GM19328 (cell line): ENCODE results near the gene REEP3.
"Not testable (repeated sequence)": the region's sequence is repeated elsewhere in the genome, so short reads cannot be mapped to it uniquely, and the experiment has no call there.

ENCODE experiments used
- ATAC-seq: cut with Tn5 transposase; IDR thresholded peaks from one replicate; pipeline ENCODE4 v1.9.1; 2021; ENCODE audit warnings: mild to moderate bottlenecking, moderate library complexity; ENCODE audit not compliant: unreplicated experiment

REEP3 gene

DNA sequence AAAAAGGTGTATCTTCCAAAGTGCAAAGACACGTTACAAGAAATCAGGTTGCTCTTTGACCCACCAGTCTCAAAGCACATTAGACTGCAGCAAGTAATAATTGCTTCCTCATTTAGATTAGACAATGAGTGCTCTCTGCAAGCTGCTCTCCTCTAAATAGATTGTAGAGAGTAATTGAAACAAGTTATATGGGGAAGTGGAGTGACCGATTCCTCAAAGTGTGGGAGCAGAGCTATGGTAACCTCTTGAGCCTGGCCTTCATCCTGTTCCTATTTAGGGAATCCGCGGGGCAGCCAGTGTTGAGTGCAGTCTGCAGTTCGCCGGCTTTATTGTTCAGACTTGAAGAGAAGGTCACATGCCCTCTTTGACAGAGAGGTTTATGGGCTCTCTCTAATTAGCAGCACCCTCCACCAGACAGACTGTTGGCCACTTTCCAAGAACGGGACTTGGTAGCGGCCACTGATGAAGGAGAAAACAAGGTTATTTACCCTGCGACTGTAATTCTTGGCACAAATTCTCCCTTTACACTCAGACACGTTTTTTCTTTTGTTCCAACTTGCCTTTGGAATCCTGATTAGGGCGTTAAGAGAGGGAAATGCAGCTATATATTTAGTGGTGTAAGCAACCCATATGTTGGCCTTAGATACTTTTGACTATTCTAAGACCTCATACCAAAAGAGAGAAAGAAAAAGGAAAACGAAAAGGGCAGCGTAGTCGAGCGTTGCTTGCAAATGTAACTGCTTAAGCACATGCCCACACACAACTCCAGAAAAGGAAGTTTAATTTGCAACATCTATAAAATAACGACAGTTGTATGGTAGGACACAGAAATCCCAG lies 107.5 kb downstream of the REEP3 start:
- ATAC-seq: peak; percentile 32

DNA sequence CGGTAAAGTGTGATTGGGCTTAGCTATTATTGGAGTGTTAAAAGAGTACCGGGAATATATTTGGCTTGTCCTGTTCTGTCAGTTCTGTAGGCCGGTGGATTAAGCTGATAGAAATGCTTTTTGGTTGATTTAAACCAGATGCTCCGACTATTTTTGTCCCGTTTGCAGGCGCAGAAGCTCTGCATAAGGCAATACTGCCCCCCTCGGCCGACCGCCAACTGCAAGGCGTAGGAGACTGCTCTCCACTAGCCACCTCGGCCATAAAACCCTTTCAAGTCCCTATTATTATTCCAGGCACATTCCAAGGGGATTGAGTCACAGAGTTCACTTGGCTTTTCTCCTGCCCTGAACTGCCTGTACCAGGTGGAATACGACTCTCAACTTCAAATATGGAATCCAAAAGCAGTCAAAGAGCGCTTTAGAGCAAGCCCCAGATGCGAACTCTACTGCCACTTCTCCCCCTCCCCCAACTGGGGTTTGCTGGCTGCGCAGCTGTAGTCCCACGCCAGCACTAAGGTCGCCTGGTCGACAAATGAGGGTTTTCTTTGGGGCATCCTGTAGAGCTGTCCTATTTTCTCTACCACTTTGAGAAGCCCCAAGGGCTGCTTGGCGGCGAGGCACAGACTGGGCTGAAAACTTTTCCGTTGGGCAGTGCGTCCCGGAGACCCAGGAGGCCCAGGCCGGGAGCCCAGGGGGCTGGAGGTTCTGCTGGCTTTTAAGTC lies 108.3 kb downstream of the REEP3 start:
- ATAC-seq: peak; percentile 38

DNA sequence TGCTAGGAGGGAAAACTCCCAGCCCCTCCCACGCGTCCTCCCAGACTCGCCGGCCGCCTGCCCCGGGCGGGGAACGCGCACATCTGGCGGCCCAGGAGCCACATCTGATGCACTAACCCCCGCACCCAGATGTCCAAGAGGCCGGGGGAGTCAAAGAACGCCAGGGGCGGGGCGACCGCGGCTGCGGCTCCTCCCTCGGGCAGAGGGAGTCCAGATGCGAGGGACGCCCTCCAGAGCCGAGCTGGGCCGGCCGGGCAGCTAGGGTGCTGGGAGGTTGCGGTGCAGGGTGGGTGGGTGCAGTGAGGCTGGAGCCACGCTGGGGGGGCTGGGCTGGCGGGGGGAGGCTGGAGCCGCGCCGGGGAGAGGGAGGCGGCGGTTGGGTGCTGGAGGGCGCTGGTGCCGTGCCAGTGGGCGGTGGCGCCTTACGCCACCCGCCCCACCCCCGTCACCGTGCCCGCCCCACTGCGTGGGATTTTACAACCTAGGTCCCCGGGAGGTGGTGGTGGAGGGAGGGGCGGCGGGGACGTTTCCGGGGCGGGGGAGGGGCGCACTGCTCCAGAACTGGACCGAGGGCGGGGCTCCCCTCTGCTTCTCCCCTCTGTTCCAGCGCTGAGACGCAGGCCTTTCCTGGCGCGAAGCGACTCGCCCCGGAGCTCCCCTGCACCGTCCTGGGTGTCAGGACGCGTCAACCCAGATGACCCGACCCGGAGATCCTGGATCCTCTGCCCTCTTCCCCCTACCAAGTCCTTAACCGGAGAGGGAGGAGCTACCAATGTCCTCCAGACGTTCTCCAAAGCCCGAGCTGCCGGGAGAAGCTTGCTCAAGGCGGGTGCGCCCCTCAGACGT lies 109.1 kb downstream of the REEP3 start:
- ATAC-seq: peak; percentile 56

DNA sequence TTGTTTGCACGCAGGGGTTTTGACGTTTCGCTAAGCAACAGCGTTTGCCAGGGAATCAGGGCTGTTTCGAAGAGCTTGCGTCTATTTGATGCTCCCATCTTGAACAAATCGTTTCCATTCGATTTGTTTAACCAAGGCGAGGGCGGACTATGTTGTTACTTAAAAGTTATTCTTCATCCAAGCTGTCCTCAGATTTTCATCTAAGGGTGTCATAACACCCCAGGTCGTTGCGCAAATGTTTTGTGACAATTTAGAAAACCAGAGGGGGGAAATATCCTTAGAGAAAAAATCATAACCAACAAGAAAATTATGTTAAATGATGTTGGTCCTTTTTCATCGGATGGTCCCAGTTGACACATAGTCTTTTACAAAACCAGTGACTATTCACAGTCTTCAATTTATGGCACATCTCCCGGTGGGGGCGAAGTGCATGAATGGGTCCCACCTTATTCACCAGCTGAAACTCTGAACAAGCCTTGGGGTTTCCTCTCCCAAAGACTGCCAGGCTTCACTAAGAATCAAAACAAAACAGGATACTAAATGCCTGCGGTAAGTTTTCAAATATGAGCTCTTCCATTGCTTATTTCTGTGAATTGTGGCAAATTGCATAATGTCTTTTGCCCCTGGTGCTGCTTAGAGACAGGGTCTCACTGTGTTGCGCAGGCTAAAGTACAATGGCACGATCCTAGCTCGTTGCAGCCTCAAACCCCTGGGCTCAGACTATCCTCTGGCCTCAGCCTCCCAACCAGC lies 109.9 kb downstream of the REEP3 start:
- no peak for ATAC-seq

DNA sequence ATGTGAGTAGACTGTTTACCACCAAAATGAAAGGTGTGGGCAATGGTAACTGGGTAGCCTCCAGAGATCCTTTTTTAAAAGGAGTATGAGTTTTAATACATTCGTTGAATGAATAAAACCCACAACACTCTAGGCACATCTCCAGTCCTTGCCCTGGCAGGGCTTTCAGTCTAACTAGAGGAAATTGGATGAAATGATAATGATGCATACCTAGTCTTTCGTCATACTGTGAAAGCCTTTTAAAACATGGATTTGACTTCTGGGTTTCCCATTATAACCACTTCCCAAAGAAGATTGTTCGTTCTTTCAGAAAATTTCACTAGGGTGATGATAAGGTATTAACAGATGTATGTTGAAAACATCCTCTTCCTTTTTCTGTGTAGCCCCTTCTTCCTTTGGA lies 110.8 kb downstream of the REEP3 start:
- ATAC-seq: no peak

DNA sequence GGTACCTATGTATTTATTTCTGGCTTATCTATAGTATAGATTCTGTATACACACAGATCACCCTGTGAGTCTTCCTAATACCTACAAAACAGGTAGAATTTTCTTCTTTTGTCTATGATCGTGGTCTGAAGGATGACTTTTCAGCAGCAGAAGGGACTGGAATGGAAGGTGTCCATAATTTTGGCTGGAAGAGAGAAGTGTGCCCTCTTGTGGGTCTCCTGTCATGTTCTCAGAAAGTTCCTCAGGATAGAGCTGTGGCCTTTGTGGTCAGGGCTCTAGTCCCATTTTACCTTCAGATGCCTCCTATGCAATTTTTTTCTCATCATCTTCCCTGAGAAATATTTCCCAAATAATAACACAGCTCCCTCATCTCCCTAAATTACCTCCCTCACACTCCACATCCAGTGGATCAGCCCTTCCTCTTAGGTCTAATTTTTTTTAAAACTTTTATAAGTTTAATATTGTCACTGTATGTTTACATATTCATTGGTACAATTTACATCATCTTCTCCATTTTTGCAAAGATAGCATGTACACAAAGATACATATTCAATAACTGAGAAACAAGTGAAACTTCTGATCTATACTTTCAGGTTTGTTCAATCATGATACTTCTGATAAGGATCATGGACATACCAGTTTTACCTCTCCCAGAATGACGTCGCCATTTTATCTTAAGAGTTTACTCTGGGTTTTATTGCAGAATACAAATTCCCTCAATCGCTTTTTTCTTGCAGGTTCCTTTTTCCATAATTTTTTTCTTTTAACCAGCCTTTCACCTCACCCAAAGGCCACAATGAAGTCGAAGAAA lies 112.7 kb downstream of the REEP3 start:
- no peak for ATAC-seq

DNA sequence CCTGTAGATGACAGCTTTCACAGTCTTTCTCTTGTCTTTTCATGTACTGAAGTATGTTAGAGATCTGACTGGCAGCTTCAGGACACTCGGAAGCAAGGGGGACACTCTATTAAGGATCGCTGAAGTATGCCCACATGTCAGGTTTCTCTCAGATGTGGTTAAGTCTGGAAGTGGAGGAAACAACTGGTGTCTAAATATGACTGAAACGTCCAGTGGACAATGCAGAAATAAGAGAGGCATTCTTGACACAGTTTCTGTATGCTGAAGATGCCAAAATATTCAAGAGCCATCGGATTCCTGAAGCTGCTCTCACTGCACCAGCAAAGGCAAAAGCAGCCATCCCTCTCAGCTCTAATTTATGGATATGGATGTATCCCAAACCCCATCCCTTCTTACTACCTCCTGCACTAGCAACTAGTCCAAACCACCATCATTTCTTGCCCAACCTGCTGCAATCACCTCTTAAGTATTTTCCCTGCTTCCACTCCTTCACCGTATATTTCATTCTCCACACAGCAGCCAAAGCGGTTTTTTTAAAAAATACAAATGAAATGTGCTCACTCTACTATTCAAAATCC lies 113.4 kb downstream of the REEP3 start:
- ATAC-seq: no peak

DNA sequence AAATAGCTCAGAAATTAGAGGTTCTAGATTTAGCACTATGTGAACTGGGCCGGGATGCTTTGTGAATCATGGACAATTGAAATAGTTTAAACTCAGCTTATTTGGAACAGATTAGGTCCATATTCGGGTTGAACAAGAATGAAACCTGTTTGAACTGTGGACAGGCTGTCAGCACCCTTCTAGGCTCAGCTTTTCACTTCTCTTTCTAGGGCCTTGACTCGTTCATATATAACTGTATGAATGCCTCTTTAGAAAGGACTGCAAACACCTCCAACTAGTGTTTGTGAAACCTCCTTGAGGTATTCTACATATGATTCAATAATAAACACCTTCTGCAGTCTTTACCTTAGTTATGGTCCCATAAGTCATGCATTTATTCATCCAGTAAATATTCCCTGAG lies 115.6 kb downstream of the REEP3 start:
- no peak for ATAC-seq

DNA sequence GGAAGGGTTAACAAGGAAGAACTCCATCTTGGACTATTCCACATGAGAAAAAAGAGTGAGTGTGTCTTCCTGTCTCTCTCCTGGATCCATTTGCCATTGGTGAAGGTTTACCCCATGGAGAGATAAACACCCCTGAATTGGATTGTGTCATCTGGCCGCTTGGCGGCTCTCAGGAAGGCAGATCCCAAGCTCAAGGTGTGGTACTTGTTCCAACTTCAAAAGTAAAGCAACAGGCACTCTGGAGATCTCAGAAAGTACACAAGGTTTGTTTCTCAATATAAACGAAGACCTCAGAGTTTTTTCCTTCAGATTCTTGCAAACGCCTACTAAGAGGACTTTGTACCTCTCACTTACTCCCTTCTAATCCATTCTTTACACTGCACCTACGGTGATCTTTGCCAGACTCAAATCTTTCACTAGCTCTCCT lies 116.7 kb downstream of the REEP3 start:
- ATAC-seq: no peak

DNA sequence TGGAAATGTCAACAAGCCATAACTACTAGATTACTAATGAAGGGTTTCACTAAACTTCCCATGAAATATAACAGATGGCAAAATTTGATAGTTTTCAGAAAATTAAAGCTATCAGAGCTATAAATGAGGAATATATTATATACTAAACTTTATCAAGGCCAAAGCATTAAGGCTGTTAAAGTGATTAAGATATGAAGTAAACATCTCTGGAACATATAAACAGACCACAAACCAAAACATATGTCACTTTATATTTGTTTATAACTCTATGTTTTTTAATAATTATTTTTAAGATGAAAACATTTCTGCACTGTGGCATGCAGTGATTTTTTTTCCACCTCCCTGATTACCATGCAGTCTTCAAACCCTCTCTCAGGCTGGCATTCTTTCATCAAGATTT lies 120.2 kb downstream of the REEP3 start:
- ATAC-seq: no peak

DNA sequence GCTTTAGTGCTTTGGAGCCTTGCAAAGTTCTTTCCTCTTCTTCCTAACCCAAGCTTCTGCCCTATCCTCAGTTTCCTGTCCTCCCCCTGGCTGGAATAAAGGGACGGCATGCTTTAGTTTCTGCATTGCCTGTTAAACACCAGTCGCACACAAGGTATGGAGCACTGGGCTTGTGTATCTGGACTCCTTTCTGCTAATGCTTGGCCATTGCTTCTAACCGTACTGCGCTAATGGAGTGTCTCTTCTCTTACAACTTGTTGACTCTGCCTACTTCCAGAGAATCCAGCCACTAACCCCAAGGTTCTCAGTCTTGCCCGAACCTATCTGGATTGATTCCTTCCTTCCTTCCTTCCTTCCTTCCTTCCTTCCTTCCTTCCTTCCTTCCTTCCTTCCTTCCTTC lies 120.6 kb downstream of the REEP3 start:
- no peak for ATAC-seq

DNA sequence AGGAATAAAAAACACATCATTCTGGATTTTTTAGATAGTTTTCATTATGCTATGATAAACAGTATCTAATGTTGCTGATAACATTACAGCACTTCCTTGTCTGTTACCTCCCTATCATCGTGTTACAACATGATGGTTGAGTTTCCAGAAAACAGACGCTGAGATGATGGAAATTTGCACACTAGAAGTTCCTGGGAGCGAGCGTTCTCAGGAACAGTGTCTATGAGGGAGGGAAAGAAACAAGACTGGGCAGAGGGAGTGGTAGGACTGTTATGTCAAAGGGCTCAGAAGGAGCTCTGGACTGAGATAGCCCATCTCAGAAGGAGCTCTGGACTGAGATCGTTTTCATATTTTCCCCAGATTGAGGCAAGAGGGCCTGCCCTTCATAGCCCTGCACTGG lies 121.6 kb downstream of the REEP3 start:
- no peak for ATAC-seq

DNA sequence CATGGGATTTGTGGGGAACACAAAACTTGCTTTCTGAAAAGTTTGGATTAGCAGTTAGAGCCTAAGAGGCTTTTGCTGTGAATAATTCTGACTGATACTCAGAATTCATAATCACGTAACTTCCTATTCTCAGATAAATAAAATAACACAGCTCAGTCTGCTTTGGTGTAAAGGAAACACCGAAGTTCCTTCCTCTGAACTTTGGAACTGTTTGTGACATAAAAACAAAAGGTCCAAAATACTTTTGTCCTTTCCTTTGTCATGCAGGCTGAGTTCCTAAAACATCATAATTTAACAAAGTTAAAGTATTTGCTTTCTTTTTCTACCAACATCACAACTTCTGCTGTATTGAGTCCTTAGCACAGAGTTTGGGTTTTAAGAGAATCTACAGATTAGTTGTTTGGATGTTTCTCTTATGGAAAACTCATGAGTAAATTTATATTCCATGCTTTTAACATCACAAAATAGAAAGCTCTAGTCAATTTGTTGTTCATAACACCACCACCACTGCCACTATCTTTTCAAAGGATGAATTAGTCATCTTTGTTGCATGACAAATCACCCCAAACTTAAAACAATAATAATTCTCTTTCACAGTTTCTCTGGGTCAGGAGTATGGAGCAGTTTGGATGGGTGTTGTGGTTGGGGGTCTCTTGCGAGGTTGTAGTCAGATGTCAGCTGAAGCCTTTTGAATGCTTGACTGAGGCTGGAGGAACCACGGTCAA lies 123.4 kb downstream of the REEP3 start:
- no peak for ATAC-seq

DNA sequence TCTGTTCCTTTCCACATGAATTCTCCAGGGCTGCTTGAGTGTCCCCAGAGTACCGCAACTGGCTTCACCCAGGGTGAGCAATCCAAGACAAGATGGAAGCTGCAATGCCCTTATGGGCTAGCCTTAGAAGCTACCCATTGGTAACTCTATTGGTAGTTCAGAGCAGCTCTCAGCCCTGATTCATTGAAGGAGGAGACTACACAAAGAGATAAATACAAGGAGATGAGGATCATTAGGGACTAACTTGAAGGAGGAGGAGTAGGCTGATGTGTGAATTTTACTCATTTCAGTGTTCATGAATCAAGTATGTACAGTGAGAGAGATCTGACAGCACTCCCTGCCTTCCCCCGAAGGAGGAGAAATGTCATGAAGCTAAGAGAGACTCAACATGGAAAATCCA lies 124.0 kb downstream of the REEP3 start:
- ATAC-seq: no peak

DNA sequence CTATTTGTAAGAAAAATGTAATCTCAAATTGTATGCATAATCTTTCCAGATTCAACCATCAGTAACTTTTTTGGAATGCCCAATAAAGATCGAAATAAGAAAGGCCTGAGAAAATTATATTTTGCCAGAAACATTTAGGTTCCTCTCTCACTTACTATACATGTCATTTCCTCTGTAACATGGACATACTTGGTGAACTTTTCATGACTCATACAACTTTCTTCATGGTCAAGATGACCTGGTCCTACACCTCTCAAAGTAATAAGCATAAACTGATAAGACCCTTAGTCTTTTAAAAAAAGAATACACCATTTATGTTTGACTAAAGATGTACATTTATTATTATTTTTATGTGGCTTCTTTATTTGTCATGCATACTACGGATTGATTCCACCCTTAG lies 125.3 kb downstream of the REEP3 start:
- no peak for ATAC-seq

DNA sequence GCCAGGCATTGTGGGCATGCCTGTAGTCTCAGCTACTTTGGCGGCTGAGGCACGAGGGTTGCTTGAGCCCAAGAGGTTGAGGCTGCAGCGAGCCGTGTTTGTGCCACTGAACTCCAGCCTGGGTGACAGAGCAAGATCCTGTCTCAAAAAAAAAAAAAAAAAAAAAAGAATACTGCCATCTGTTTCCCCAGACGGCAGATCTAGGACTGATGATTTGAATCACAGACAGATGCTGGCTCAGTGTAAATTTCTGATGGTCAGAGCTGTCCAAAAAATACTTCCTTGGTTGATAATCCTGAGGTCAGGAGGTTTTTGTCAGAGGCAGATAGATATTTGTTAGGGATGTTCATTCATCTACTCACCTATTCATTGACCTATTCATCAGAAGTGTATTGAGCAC lies 130.7 kb downstream of the REEP3 start:
- no peak for ATAC-seq

DNA sequence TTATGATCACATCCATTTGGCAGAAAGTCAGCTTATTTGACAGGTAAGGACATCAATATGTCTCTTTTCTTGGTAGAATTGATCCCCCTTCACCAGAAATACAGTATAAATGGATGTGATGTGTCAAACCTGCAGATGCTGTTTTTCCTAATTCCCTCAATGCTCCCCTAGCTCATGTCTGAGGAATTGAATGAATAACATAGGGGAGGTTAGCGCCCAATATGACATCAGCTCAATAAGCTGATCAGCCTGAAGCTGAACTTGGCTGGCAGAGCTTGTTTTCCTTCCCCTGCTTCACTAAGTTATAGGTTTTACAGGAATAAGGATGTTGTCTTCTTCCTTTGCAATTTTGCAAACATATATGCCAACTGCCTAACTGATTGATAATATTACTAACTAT lies 132.5 kb downstream of the REEP3 start:
- ATAC-seq: no peak

DNA sequence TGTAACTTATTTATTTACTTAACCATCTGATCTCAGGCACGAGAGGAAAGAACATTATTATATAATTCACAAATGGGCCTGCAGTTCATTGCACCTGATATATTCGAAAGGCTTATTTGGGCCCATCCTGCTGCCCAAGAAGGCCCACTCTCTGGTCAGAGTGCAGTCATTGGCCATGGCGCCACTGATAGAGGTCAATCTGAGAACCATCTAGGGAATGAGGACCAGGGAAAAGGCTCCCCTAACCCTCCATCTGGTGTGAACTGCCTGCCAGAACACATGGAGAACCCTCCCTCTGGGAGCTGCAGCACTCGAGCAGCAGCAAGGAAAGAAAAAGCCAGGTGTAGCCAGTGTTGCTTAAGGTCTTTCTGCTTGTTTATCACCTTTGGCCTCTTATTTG lies 136.6 kb downstream of the REEP3 start:
- ATAC-seq: no peak

DNA sequence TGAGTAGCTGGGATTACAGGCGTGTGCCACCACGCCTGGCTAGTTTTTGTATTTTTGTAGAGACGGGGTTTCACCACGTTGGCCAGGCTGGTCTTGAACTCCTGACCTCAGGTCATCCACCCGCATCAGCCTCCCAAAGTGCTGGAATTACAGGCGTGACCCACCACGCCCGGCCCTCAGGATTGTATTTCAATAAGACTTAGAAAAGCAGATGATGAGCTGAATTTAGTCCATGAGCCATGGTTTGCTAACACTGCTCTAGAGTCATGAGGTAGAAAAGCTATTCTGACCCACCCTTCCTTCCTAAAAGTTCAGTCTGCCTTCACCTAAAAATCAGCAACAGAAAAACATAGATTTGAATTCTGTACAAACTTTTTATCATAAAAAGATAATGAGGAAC lies 139.7 kb downstream of the REEP3 start:
- not testable (repeated sequence) for ATAC-seq
